ENCODE results near the gene AARSD1.

GRCh38 chr17:42913522-42913921, 50.7 kb downstream of the AARSD1 start:
- TF ChIP-seq CTCF (IDR thresholded peaks at IDR 0.05 in 8 of 11, conservative IDR thresholded peaks at IDR 0.05 in 3 of 11), result no peak
- no peak for TF ChIP-seq POLR2A (IDR thresholded peaks at IDR 0.05)
